ENCODE data around the gene ZNF45.
"Not testable (repeated sequence)": the region's sequence is repeated elsewhere in the genome, so short reads cannot be mapped to it uniquely, and the experiment has no call there.

ZNF45 gene

GRCh38 chr19:43934985-43935708 is at the start of gene ZNF45:
ZNF45 (minus strand) TSS chr19:43935282; CDS start chr19:43922185, 13,097 bp downstream.
- DNase-seq = peak; percentile 88

GRCh38 chr19:43984687-43985000 is 49.6 kb upstream of the ZNF45 start:
- no peak for DNase-seq

- peak; percentile 98 for DNase-seq
Measured at GRCh38 chr19:43983912-43984686, 49.0 kb upstream of the ZNF45 start, which contains the start of gene ZNF155. ZNF155 (plus strand) TSS chr19:43984188; CDS start chr19:43988544, 4,356 bp downstream.

- no peak for DNase-seq
Measured at GRCh38 chr19:43983544-43983911, 48.4 kb upstream of the ZNF45 start.

- DNase-seq = no peak
Measured at GRCh38 chr19:43976732-43977131, 41.6 kb upstream of the ZNF45 start.

GRCh38 chr19:43966079-43966694 is 31.1 kb upstream of the ZNF45 start:
- no peak for DNase-seq

- DNase-seq = no peak
Measured at GRCh38 chr19:43960411-43960810, 25.3 kb upstream of the ZNF45 start.

GRCh38 chr19:43957891-43958290 is 22.8 kb upstream of the ZNF45 start:
- DNase-seq = peak; percentile 80

GRCh38 chr19:43956827-43957226 is 21.7 kb upstream of the ZNF45 start:
- DNase-seq = no peak

GRCh38 chr19:43950834-43951645 is 16.0 kb upstream of the ZNF45 start, which contains the start of gene ZNF221:
ZNF221 (plus strand) TSS chr19:43951228; CDS start chr19:43962727, 11,499 bp downstream.
- DNase-seq = peak; percentile 99

- DNase-seq = not testable (repeated sequence)
Measured at GRCh38 chr19:43949803-43950202, 14.7 kb upstream of the ZNF45 start.

GRCh38 chr19:43947412-43947811 is 12.3 kb upstream of the ZNF45 start:
- DNase-seq = not testable (repeated sequence)

- no peak for DNase-seq
Measured at GRCh38 chr19:43941209-43941608, 6.1 kb upstream of the ZNF45 start.

- DNase-seq = no peak
Measured at GRCh38 chr19:43940719-43941118, 5.6 kb upstream of the ZNF45 start.

- DNase-seq = no peak
Measured at GRCh38 chr19:43939557-43940260, 4.6 kb upstream of the ZNF45 start.

- no peak for DNase-seq
Measured at GRCh38 chr19:43936188-43936587, 1.1 kb upstream of the ZNF45 start.

- peak; percentile 14 for DNase-seq
Measured at GRCh38 chr19:43934055-43934984, 762 bp downstream of the ZNF45 start.

- no peak for DNase-seq
Measured at GRCh38 chr19:43928820-43929219, 6.3 kb downstream of the ZNF45 start.

- no peak for DNase-seq
Measured at GRCh38 chr19:43923875-43924274, 11.2 kb downstream of the ZNF45 start.

- DNase-seq = no peak
Measured at GRCh38 chr19:43914051-43914450, 21.0 kb downstream of the ZNF45 start.

- no peak for DNase-seq
Measured at GRCh38 chr19:43913383-43913782, 21.7 kb downstream of the ZNF45 start.
